Measurements from ENCODE around the gene S1PR1. TPM values are rescaled to one million over a fixed set of nuclear protein-coding genes. Genes with fewer than 3 reads are reported as not detected.

The S1PR1 gene
- polyA plus RNA-seq, 1 donor (not counting 4 experiments of a cell fraction or from before 2014, with no cell fraction given) = 3.1 TPM

DNA sequence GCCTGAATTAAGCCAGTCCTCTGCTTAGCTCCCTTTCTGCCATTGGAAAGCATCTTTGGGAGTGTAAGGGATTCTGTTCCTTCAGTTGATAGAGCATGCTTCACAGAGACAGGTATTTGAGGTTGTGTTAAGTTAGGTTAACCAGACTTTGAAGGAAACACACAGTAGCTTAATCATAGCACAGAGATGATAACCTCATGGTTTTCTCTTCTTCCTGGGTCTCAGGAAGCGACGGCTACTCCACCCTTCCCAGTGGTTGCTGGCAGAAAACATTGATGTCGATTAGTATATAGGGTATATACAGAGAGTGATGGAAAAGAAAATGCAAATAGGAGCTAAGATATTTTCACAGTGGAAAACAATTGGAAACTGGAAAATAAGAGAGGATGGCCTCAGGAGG, 42.0 kb downstream of the S1PR1 start:
- H3K9ac ChIP-seq (ENCODE audit: control insufficient read depth, extremely low read depth, insufficient read depth, low read length) = no peak overlapping the region
- no peaks in the 10 kb centered on the region for H3K9me3 ChIP-seq (ENCODE audit: control insufficient read depth, low read depth, low read length)
- DNase-seq (ENCODE audit: low read depth, low spot score) (no peak), FAIRE-seq (no peak)
- dilution Hi-C loops (cut with MboI; ENCODE audit: extremely low pct_ligation_motif_present, low sequenced_read_pairs) = no loop called here
- H2AFZ ChIP-seq (ENCODE audit: control insufficient read depth, low read length) = no peak overlapping the region
- H3K9me1 ChIP-seq (ENCODE audit: control insufficient read depth, extremely low read depth, insufficient read depth, low read length) = no peaks in the 10 kb centered on the region
- no peak overlapping the region for H3K4me3 ChIP-seq (ENCODE audit: control insufficient read depth in 2 of 3, extremely low read depth in 1 of 3, insufficient read depth in 2 of 3, low read depth in 1 of 3, low read length in 3 of 3)
- H4K20me1 ChIP-seq (ENCODE audit: control insufficient read depth, extremely low read depth, insufficient read depth, low read length) = no peaks in the 10 kb centered on the region
- TF ChIP-seq, protein P1, sequence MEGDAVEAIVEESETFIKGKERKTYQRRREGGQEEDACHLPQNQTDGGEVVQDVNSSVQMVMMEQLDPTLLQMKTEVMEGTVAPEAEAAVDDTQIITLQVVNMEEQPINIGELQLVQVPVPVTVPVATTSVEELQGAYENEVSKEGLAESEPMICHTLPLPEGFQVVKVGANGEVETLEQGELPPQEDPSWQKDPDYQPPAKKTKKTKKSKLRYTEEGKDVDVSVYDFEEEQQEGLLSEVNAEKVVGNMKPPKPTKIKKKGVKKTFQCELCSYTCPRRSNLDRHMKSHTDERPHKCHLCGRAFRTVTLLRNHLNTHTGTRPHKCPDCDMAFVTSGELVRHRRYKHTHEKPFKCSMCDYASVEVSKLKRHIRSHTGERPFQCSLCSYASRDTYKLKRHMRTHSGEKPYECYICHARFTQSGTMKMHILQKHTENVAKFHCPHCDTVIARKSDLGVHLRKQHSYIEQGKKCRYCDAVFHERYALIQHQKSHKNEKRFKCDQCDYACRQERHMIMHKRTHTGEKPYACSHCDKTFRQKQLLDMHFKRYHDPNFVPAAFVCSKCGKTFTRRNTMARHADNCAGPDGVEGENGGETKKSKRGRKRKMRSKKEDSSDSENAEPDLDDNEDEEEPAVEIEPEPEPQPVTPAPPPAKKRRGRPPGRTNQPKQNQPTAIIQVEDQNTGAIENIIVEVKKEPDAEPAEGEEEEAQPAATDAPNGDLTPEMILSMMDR (optimal IDR thresholded peaks at IDR 0.05 in 1 of 3, IDR thresholded peaks at IDR 0.05 in 1 of 3, conservative IDR thresholded peaks at IDR 0.05 in 1 of 3; ENCODE audit: extremely low read depth in 1 of 3, insufficient read depth in 2 of 3, low read length in 3 of 3) = no peak
- no peak for TF ChIP-seq EZH2 (IDR thresholded peaks at IDR 0.05; ENCODE audit: low read length)
- no peak overlapping the region for H3K27ac ChIP-seq (ENCODE audit: control insufficient read depth, insufficient read depth, low read length)
- H3K4me2 ChIP-seq (ENCODE audit: control insufficient read depth, extremely low read depth, insufficient read depth, low read depth, low read length) = no peak overlapping the region
- H3K27me3 ChIP-seq (ENCODE audit: control insufficient read depth, extremely low read depth, insufficient read depth, low read length) = no peaks in the 10 kb centered on the region
- no peaks in the 10 kb centered on the region for H3K36me3 ChIP-seq (ENCODE audit: control insufficient read depth in 2 of 2, extremely low read depth in 1 of 2, insufficient read depth in 2 of 2, low read length in 2 of 2)
- H3K79me2 ChIP-seq (ENCODE audit: control insufficient read depth, insufficient read depth, low read length) = no peaks in the 10 kb centered on the region
- H3K4me1 ChIP-seq (ENCODE audit: control insufficient read depth, extremely low read depth, insufficient read depth, low read length) = no peaks in the 10 kb centered on the region

DNA sequence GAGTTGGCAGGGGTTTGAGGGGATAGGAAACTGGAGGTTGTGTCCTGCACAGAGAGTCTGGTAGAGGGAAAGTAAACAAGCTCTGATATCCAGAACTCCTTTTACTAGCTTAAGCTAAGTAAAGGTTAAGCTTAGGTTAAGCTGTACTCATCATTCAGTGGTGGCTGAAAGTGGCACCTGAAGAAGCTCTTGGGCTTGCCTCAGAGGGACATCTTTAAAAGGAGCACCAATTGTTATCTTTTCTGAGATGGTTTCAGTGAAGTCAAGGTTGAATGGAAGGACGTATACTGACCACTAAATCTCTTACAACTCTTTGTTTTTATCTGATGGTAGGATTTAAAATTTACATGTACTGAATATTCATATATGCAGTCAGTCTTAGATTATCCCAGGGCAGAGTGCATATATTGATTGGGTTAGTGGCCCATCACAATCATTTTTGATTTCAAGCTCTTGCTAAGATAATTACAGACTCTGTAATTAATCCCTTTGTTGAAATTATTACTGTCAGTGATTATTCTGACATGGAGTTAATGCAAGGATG, 43.3 kb downstream of the S1PR1 start:
- Histone ChIP-seq H3K79me2 (ENCODE audit: control insufficient read depth, insufficient read depth, low read length) (no peaks in the 10 kb centered on the region), H3K4me3 (ENCODE audit: control insufficient read depth in 2 of 3, extremely low read depth in 1 of 3, insufficient read depth in 2 of 3, low read depth in 1 of 3, low read length in 3 of 3) (no peak overlapping the region), H2AFZ (ENCODE audit: control insufficient read depth, low read length) (no peak overlapping the region), H3K9me3 (ENCODE audit: control insufficient read depth, low read depth, low read length) (no peaks in the 10 kb centered on the region), H3K27ac (ENCODE audit: control insufficient read depth, insufficient read depth, low read length) (no peak overlapping the region), H3K36me3 (ENCODE audit: control insufficient read depth in 2 of 2, extremely low read depth in 1 of 2, insufficient read depth in 2 of 2, low read length in 2 of 2) (no peaks in the 10 kb centered on the region), H3K9me1 (ENCODE audit: control insufficient read depth, extremely low read depth, insufficient read depth, low read length) (no peaks in the 10 kb centered on the region), H3K4me1 (ENCODE audit: control insufficient read depth, extremely low read depth, insufficient read depth, low read length) (no peaks in the 10 kb centered on the region), H3K4me2 (ENCODE audit: control insufficient read depth, extremely low read depth, insufficient read depth, low read depth, low read length) (no peak overlapping the region), H3K27me3 (ENCODE audit: control insufficient read depth, extremely low read depth, insufficient read depth, low read length) (no peaks in the 10 kb centered on the region), H4K20me1 (ENCODE audit: control insufficient read depth, extremely low read depth, insufficient read depth, low read length) (no peaks in the 10 kb centered on the region), H3K9ac (ENCODE audit: control insufficient read depth, extremely low read depth, insufficient read depth, low read length) (no peak overlapping the region)
- no peak for FAIRE-seq
- TF ChIP-seq EZH2 (IDR thresholded peaks at IDR 0.05; ENCODE audit: low read length) = no peak
- TF ChIP-seq, protein P1 (optimal IDR thresholded peaks at IDR 0.05 in 1 of 3, IDR thresholded peaks at IDR 0.05 in 1 of 3, conservative IDR thresholded peaks at IDR 0.05 in 1 of 3; ENCODE audit: extremely low read depth in 1 of 3, insufficient read depth in 2 of 3, low read length in 3 of 3) = no peak
- dilution Hi-C loops (cut with MboI; ENCODE audit: extremely low pct_ligation_motif_present, low sequenced_read_pairs) = no loop called here
- DNase-seq (ENCODE audit: low read depth, low spot score) = no peak
